ENCODE data around the gene C11orf97. TPM values are rescaled to one million over a fixed set of nuclear protein-coding genes. Genes with fewer than 3 reads are reported as not detected.

The C11orf97 gene, protein sequence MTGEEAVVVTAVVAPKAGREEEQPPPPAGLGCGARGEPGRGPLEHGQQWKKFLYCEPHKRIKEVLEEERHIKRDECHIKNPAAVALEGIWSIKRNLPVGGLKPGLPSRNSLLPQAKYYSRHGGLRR
- total RNA-seq: not detected in 2 replicates

DNA sequence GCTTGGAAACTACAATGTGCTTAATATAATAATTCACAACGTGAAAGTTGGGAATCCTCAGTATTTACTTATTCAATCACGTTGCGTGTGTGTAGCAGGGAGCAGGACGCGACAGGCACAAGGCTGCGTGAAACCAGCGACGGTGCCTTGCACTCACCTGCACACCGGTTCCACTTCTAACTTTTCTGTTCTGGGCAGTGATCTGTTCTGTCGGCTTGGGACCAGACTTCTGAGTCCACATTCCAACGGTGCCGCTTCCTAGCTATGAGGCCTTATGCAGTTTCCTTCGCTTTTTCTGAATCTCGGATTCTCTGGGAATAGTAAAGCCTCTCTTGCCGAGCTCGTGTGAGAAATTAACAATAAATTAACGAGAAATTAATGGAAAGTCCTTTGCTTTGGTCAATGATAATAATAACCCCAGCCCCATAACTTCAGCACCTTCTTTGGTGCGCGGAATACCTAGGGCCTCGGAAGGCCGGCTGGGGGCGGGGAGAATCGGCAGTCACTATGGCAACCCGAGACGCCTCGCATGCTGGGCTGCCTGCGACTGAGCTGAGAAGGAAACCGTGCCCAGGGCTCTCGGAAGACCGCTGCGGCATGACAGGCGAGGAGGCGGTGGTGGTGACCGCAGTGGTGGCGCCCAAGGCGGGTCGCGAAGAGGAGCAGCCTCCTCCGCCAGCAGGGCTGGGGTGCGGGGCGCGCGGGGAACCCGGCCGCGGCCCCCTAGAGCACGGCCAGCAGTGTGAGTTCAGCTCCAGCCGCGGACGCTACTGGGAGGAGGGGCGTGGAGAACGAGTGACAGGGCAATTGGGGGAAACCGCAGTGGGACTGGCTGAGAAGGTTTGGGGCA, at the start of gene C11orf97:
C11orf97 (plus strand) TSS at position 530 of the 850 bp plus-strand sequence; CDS start at position 598, 68 bp downstream.

DNA sequence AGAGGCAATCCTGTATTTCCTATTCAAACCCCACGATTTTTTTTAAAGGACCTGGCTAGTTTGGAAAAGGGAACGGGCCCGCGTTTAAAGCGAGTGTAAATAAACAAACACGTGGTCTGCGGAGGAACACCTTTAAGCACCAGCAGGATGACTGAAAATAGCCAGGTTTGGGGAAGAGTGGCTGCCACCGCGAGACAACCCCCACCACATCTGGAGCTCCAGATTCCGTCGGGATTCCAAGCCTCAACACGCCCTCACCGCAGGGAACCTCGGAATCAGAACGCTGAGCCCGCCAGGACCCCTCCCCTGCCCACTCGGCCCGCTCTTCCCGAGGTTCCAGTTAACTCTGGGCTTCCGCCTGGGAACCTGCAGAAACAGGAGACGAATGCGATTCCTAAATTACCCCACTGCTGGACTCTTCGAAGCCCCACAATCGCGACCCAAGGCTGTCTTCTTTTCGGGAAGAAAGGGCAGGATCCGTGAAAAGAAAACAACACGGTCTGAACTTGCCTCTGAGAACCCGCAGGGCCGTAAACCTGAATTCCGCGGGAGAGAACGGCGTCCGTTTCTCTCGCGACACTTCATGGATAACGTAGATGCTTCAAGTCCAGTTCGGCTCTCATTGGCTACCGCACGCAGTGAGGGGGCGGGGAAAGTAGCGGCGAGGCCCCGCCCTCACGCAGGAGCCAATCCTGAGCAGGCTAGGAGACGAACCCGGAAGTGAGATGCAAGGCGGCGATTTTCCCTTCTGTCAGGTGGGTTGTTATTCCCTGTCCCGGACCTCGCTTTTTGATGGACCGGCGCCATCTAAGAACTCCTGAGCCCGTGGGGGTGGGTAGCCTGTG, 18.8 kb upstream of the C11orf97 start, which contains the start of the genes ANKRD49 and MRE11:
ANKRD49 (plus strand) TSS at position 704 of the 845 bp plus-strand sequence. CDS start 2,710 bp downstream, outside the sequence.
MRE11 (minus strand) TSS at position 564 of the 845 bp plus-strand sequence. CDS start 1,043 bp downstream, outside the sequence.

DNA sequence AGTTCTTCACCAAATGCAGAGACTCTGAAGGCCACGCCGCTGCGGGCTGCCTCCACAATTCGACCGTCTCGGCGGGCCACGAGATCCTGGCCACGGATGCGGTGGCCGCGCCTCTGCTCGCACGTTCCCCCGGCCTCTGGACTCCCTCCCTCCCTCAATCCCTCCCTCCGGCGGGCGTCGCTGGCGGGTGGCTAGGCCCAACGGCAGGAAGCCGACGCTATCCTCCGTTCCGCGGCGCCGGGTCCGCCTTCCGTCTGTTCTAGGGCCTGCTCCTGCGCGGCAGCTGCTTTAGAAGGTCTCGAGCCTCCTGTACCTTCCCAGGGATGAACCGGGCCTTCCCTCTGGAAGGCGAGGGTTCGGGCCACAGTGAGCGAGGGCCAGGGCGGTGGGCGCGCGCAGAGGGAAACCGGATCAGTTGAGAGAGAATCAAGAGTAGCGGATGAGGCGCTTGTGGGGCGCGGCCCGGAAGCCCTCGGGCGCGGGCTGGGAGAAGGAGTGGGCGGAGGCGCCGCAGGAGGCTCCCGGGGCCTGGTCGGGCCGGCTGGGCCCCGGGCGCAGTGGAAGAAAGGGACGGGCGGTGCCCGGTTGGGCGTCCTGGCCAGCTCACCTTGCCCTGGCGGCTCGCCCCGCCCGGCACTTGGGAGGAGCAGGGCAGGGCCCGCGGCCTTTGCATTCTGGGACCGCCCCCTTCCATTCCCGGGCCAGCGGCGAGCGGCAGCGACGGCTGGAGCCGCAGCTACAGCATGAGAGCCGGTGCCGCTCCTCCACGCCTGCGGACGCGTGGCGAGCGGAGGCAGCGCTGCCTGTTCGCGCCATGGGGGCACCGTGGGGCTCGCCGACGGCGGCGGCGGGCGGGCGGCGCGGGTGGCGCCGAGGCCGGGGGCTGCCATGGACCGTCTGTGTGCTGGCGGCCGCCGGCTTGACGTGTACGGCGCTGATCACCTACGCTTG, 31.7 kb downstream of the C11orf97 start, which contains the start of gene FUT4:
FUT4 (plus strand) TSS at position 227 of the 951 bp plus-strand sequence; CDS start at position 440, 213 bp downstream.

DNA sequence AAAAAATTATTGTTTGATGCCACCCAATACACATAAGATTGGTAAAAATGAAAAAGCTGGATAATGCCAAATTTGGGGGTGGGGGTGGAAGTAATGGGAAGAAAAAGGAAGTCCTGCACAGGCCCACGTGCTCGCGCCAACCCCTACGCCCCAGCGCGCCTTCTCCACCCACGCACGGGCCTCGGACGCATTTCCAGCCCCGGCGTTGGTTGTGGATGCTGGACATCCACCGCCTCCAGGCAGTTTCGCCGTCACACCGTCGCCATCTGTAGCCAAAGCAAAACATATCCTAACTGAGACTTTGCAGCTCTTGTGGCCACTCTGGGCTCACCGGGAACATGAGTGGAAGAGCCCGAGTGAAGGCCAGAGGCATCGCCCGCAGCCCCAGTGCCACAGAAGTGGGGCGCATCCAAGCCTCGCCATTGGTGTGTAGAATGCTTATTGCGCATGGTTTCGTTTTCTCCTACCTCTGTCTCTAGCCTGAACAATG, 55.0 kb downstream of the C11orf97 start, which contains the start of gene PIWIL4:
PIWIL4 (plus strand) TSS at position 188 of the 490 bp plus-strand sequence; CDS start at position 339, 151 bp downstream.

Other genes with a start within 250 kb of the C11orf97 start
- not detected in 2 replicates for gene IZUMO1R, start 207.9 kb upstream of the C11orf97 start, total RNA-seq
- under 0.01 TPM in 1 of 2 replicates, not detected in the other for gene GPR83, start 111.0 kb upstream of the C11orf97 start, total RNA-seq
- 10.3 and 16.1 TPM in 2 replicates for gene MRE11, start 18.6 kb upstream of the C11orf97 start, total RNA-seq
- gene ANKRD49, start 18.5 kb upstream of the C11orf97 start, total RNA-seq: 10.5 and 12.3 TPM in 2 replicates
- gene FUT4, start 31.5 kb downstream of the C11orf97 start, total RNA-seq: 6.0 and 6.1 TPM in 2 replicates
- 0.69 and 2.5 TPM in 2 replicates for gene PIWIL4, start 54.9 kb downstream of the C11orf97 start, total RNA-seq

Data from dermis lymphatic vessel endothelial cell (primary cell).